HG02763 (cell line): ENCODE results near the gene DHX9.
"Not testable (repeated sequence)": the region's sequence is repeated elsewhere in the genome, so short reads cannot be mapped to it uniquely, and the experiment has no call there.

Source experiments
- ATAC-seq: cut with Tn5 transposase; IDR thresholded peaks from one replicate; pipeline ENCODE4 v1.9.1; 2021; ENCODE audit warnings: mild to moderate bottlenecking, moderate library complexity; ENCODE audit not compliant: unreplicated experiment

Gene DHX9

GRCh38 chr1:182886985-182887384 is 47.8 kb downstream of the DHX9 start:
- ATAC-seq, result no peak

- no peak for ATAC-seq
Measured at GRCh38 chr1:182888736-182889531, 49.8 kb downstream of the DHX9 start.

- no peak for ATAC-seq
Measured at GRCh38 chr1:182889997-182890396, 50.9 kb downstream of the DHX9 start.

- ATAC-seq, result no peak
Measured at GRCh38 chr1:182890927-182891610, 51.9 kb downstream of the DHX9 start.

- no peak for ATAC-seq
Measured at GRCh38 chr1:182897696-182898095, 58.5 kb downstream of the DHX9 start.

GRCh38 chr1:182901946-182902345 is 62.8 kb downstream of the DHX9 start:
- not testable (repeated sequence) for ATAC-seq

- ATAC-seq, result no peak
Measured at GRCh38 chr1:182905321-182905720, 66.2 kb downstream of the DHX9 start.

GRCh38 chr1:182909578-182909977 is 70.4 kb downstream of the DHX9 start:
- no peak for ATAC-seq

- ATAC-seq, result no peak
Measured at GRCh38 chr1:182910143-182910542, 71.0 kb downstream of the DHX9 start.

- no peak for ATAC-seq
Measured at GRCh38 chr1:182913401-182913800, 74.3 kb downstream of the DHX9 start.

- no peak for ATAC-seq
Measured at GRCh38 chr1:182917378-182917777, 78.2 kb downstream of the DHX9 start.

GRCh38 chr1:182925661-182926060 is 86.5 kb downstream of the DHX9 start:
- ATAC-seq, result no peak

GRCh38 chr1:182927693-182928433 is 88.7 kb downstream of the DHX9 start:
- no peak for ATAC-seq

GRCh38 chr1:182930985-182931384 is 91.8 kb downstream of the DHX9 start:
- no peak for ATAC-seq

GRCh38 chr1:182935716-182936115 is 96.6 kb downstream of the DHX9 start:
- ATAC-seq, result no peak
